ENCODE results near the gene TXLNB. TPM values are rescaled to one million over a fixed set of nuclear protein-coding genes. Genes with fewer than 3 reads are reported as not detected.
"Not testable (repeated sequence)": the region's sequence is repeated elsewhere in the genome, so short reads cannot be mapped to it uniquely, and the experiment has no call there.

Gene TXLNB
- total and polyA plus RNA-seq, 9 donors: 2.3 to 7.9 (median 5.0) TPM

GRCh38 chr6:139236105-139236504 is 55.7 kb downstream of the TXLNB start:
- H3K9me3 ChIP-seq: no peaks in the 10 kb centered on the region
- H3K27me3 ChIP-seq: no peaks in the 10 kb centered on the region
- no peak overlapping the region for H3K27ac ChIP-seq
- TF ChIP-seq POLR2A (IDR thresholded peaks at IDR 0.05): no peak
- TF ChIP-seq CTCF (IDR thresholded peaks at IDR 0.05): no peak
- TF ChIP-seq EP300 (IDR thresholded peaks at IDR 0.05): no peak
- H3K4me1 ChIP-seq (ENCODE audit: insufficient read depth): peaks cover 6% of the 10 kb centered on the region
- DNase-seq: no peak
- intact Hi-C loops (cut with DNase I): loop anchor here in 1 of 4 donors (5.0 kb wide), 1 partner anchor 126 kb away; no protein-coding TSS in a partner anchor
- H3K36me3 ChIP-seq: no peaks in the 10 kb centered on the region
- H3K4me3 ChIP-seq: no peak overlapping the region
- WGBS, 3 donors: 85 to 92% (median 86%) methylated on average over 5 of the region's 5 CpGs

GRCh38 chr6:139235661-139236060 is 56.1 kb downstream of the TXLNB start:
- Histone ChIP-seq H3K27me3 (no peaks in the 10 kb centered on the region), H3K4me3 (no peak overlapping the region), H3K27ac (no peak overlapping the region), H3K4me1 (ENCODE audit: insufficient read depth) (peaks cover 4% of the 10 kb centered on the region), H3K9me3 (no peaks in the 10 kb centered on the region), H3K36me3 (no peaks in the 10 kb centered on the region)
- intact Hi-C loops (cut with DNase I): loop anchor here in 1 of 4 donors (5.0 kb wide), 1 partner anchor 127 kb away; no protein-coding TSS in a partner anchor
- no peak for DNase-seq
- WGBS, 3 donors: 91 to 95% (median 95%) methylated on average over 12 of the region's 12 CpGs
- no peak for TF ChIP-seq CTCF (IDR thresholded peaks at IDR 0.05)
- TF ChIP-seq EP300 (IDR thresholded peaks at IDR 0.05): no peak
- no peak for TF ChIP-seq POLR2A (IDR thresholded peaks at IDR 0.05)

- DNase-seq; intact Hi-C loops (cut with DNase I); H3K27ac ChIP-seq; H3K9me3 ChIP-seq; H3K27me3 ChIP-seq; H3K36me3 ChIP-seq; H3K4me1 ChIP-seq (ENCODE audit: insufficient read depth); H3K4me3 ChIP-seq: not testable (repeated sequence)
- 85 to 89% (median 88%) methylated on average over 2 of the region's 2 CpGs for WGBS, 3 donors
Measured at GRCh38 chr6:139234193-139234592, 57.6 kb downstream of the TXLNB start.

GRCh38 chr6:139231206-139231605 is 60.6 kb downstream of the TXLNB start:
- no peak for DNase-seq
- no peak for TF ChIP-seq POLR2A (IDR thresholded peaks at IDR 0.05)
- TF ChIP-seq CTCF (IDR thresholded peaks at IDR 0.05): no peak
- TF ChIP-seq EP300 (IDR thresholded peaks at IDR 0.05): no peak
- H3K4me1 ChIP-seq (ENCODE audit: insufficient read depth): no peaks in the 10 kb centered on the region
- H3K27ac ChIP-seq: no peak overlapping the region
- no peaks in the 10 kb centered on the region for H3K9me3 ChIP-seq
- 31 to 45% (median 44%) methylated on average over 2 of the region's 2 CpGs for WGBS, 3 donors
- H3K4me3 ChIP-seq: no peak overlapping the region
- intact Hi-C loops (cut with DNase I): no loop called here
- no peaks in the 10 kb centered on the region for H3K27me3 ChIP-seq
- H3K36me3 ChIP-seq: no peaks in the 10 kb centered on the region

GRCh38 chr6:139230391-139230840 is 61.4 kb downstream of the TXLNB start:
- TF ChIP-seq EP300 (IDR thresholded peaks at IDR 0.05): no peak
- TF ChIP-seq POLR2A (IDR thresholded peaks at IDR 0.05): no peak
- TF ChIP-seq CTCF (IDR thresholded peaks at IDR 0.05): no peak
- intact Hi-C loops (cut with DNase I): no loop called here
- Histone ChIP-seq H3K4me3 (no peak overlapping the region), H3K27me3 (no peaks in the 10 kb centered on the region), H3K4me1 (ENCODE audit: insufficient read depth) (no peaks in the 10 kb centered on the region), H3K36me3 (no peaks in the 10 kb centered on the region), H3K27ac (no peak overlapping the region), H3K9me3 (no peaks in the 10 kb centered on the region)
- WGBS, 3 donors: 64 to 72% (median 69%) methylated on average over 3 of the region's 3 CpGs
- no peak for DNase-seq

- H3K4me1 ChIP-seq (ENCODE audit: insufficient read depth); H3K4me3 ChIP-seq; DNase-seq; H3K27me3 ChIP-seq; H3K36me3 ChIP-seq; H3K9me3 ChIP-seq; H3K27ac ChIP-seq: not testable (repeated sequence)
- intact Hi-C loops (cut with DNase I): loop anchor here in 1 of 4 donors (10.0 kb wide), 1 partner anchor 136 kb away; no protein-coding TSS in a partner anchor
- 93% methylated on average over 3 of the region's 3 CpGs for WGBS, 3 donors
Measured at GRCh38 chr6:139228387-139228786, 63.4 kb downstream of the TXLNB start.
